B cell (primary cell): ENCODE data around the gene P3H3. TPM values are rescaled to one million over a fixed set of nuclear protein-coding genes. Genes with fewer than 3 reads are reported as not detected.

Source experiments
- ATAC-seq: fragments of 200-7000 bp; cut with Tn5 transposase; one replicate; pipeline ENCODE4 v1.10.0; 2021; ENCODE audit warnings: low read depth, mild to moderate bottlenecking, moderate number of reproducible peaks, moderate library complexity
- CTCF ChIA-PET: fragments of 350-600 bp; sonication (Branson Sonifier 250); formaldehyde crosslinking; loops from one replicate; lab custom pipeline; 2021; ENCODE audit warnings: antibody characterized with exemption, inconsistent platforms; lab: Charles Lee
- POLR2A ChIA-PET: fragments of 350-600 bp; sonication (Branson Sonifier 250); formaldehyde crosslinking; loops from one replicate; lab custom pipeline; 2021; ENCODE audit warnings: antibody characterized with exemption; lab: Charles Lee
- DNase-seq: peaks from one replicate; pipeline ENCODE4 v3.0.0; 2013
- H2AFZ ChIP-seq: 2 replicates; pipeline ENCODE4 v1.6.1; 2012; ENCODE audit warnings: mild to moderate bottlenecking, low read depth, low read length; ENCODE audit not compliant: insufficient read depth, poor library complexity, severe bottlenecking
- H3K27ac ChIP-seq, 2 donors: 1 replicate in 1 of 2; 2 replicates in 1 of 2; pipeline ENCODE4 v1.5.1; 2012 to 2013; ENCODE audit warnings: low read length in 2 of 2, mild to moderate bottlenecking in 2 of 2, moderate library complexity in 1 of 2
- H3K27me3 ChIP-seq, 4 experiments: fragments of 200-600 bp in 1 of 4; sonication (generic) in 1 of 4; replicated peaks in 1 of 4; 1 replicate in 2 of 4; 2 replicates in 2 of 4; pipeline versions ENCODE4 v1.6.1 to v1.7.0; 2013 to 2016; ENCODE audit warnings: low read length in 3 of 4, mild to moderate bottlenecking in 2 of 4, mixed read lengths in 1 of 4, moderate library complexity in 1 of 4; ENCODE audit not compliant: insufficient read depth in 4 of 4, control insufficient read depth in 3 of 4; ENCODE audit errors: control extremely low read depth in 1 of 4
- H3K36me3 ChIP-seq, 2 experiments: replicated peaks in 1 of 2; 1 replicate in 1 of 2; 2 replicates in 1 of 2; pipeline versions ENCODE4 v1.6.1 to v1.7.1; 2013; ENCODE audit warnings: low read length in 1 of 2; ENCODE audit not compliant: insufficient read depth in 2 of 2, control insufficient read depth in 1 of 2; ENCODE audit errors: control extremely low read depth in 1 of 2, extremely low read depth in 1 of 2
- H3K4me1 ChIP-seq, 2 donors: fragments of 200-600 bp in 1 of 2; sonication (generic) in 1 of 2; 1 replicate in 1 of 2; 2 replicates in 1 of 2; pipeline versions ENCODE4 v1.5.1 to v1.6.1; 2013 to 2017; ENCODE audit warnings: low read length in 2 of 2; ENCODE audit not compliant: control insufficient read depth in 2 of 2, insufficient read depth in 2 of 2
- H3K4me2 ChIP-seq: replicated peaks from 2 replicates; pipeline ENCODE3; 2012; ENCODE audit warnings: mild to moderate bottlenecking, low read depth, low read length; ENCODE audit not compliant: poor library complexity, severe bottlenecking
- H3K4me3 ChIP-seq, 5 experiments: fragments of 200-600 bp in 1 of 5; sonication (generic) in 1 of 5; 1 replicate in 3 of 5; 2 replicates in 2 of 5; pipeline versions ENCODE4 v1.5.1 to v1.7.0; 2011 to 2016; ENCODE audit warnings: low read length in 4 of 5, mild to moderate bottlenecking in 4 of 5, low read depth in 2 of 5, control low read depth in 1 of 5, moderate library complexity in 1 of 5; ENCODE audit not compliant: insufficient read depth in 1 of 5; ENCODE audit errors: control extremely low read depth in 1 of 5, extremely low read depth in 1 of 5
- H3K79me2 ChIP-seq: fragments of 200-600 bp; sonication (generic); one replicate; pipeline ENCODE4 v1.6.0; 2016; ENCODE audit warnings: low read length; ENCODE audit not compliant: control insufficient read depth, insufficient read depth
- H3K9ac ChIP-seq: fragments of 200-600 bp; sonication (generic); 2 replicates; pipeline ENCODE4 v1.6.1; 2017; ENCODE audit warnings: mild to moderate bottlenecking, low read length, moderate library complexity
- H3K9me3 ChIP-seq, 3 donors: one replicate each; pipeline versions ENCODE4 v1.6.1 to v1.7.1; 2013; ENCODE audit warnings: low read length in 2 of 3; ENCODE audit not compliant: control insufficient read depth in 2 of 3, insufficient read depth in 1 of 3; ENCODE audit errors: control extremely low read depth in 1 of 3
- H4K20me1 ChIP-seq: 2 replicates; pipeline ENCODE4 v1.6.0; 2012; ENCODE audit warnings: mild to moderate bottlenecking, low read length; ENCODE audit not compliant: insufficient read depth, control insufficient read depth, poor library complexity, severe bottlenecking
- H3K27ac Mint-ChIP-seq: one replicate; pipeline ENCODE4 v1.8.0; 2021; ENCODE audit warnings: mixed read lengths
- H3K27me3 Mint-ChIP-seq: one replicate; pipeline ENCODE4 v1.8.0; 2021; ENCODE audit warnings: mixed read lengths
- H3K4me1 Mint-ChIP-seq: one replicate; pipeline ENCODE4 v1.8.0; 2021; ENCODE audit warnings: mixed read lengths
- H3K4me3 Mint-ChIP-seq: one replicate; pipeline ENCODE4 v1.8.0; 2021; ENCODE audit warnings: mixed read lengths
- H3K9me3 Mint-ChIP-seq: one replicate; pipeline ENCODE4 v1.8.0; 2022; ENCODE audit warnings: mixed read lengths; ENCODE audit not compliant: insufficient read depth
- EZH2 ChIP-seq: IDR thresholded peaks from 2 replicates; pipeline ENCODE4 v1.6.1; 2012; ENCODE audit warnings: borderline replicate concordance, low read depth, mild to moderate bottlenecking, moderate library complexity, low read length; ENCODE audit not compliant: insufficient read depth, poor library complexity, severe bottlenecking
- WGBS: methylation state at CpG from one replicate; pipeline ENCODE4 v1.1.5; 2013; ENCODE audit warnings: missing lambda C conversion rate; ENCODE audit not compliant: insufficient coverage; 5-methylcytosine and 5-hydroxymethylcytosine counted together
- intact Hi-C: fragments of 100-400 bp; cut with micrococcal nuclease; formaldehyde crosslinking; loops from one replicate; pipeline ENCODE4 v1.10.0; 2022
- polyA plus RNA-seq: library from polyadenylated mRNA; depleted of rRNA; stranded (reverse); fragments of >200 nt; gene quantifications from 2 replicates; pipeline ENCODE4 v1.2.3, GENCODE V29; 2012
- total RNA-seq, 2 donors: library from RNA; stranded (reverse); fragments of 120-200 nt in 1 of 2; gene quantifications; 1 replicate in 1 of 2; 2 replicates in 1 of 2; pipeline versions ENCODE4 v1.2.3 to v1.2.4, GENCODE V29; 2013 to 2022
- TF ChIP-seq, protein P1 (sequence below): fragments of 200-600 bp; IDR thresholded peaks from one replicate; pipeline ENCODE4 v1.8.0; 2022; ENCODE audit warnings: antibody characterized with exemption, mild to moderate bottlenecking

Gene P3H3
- total and polyA plus RNA-seq, 2 donors (not counting 1 experiment from before 2014, with no cell fraction given): 0.09 TPM; not detected in 1

DNA sequence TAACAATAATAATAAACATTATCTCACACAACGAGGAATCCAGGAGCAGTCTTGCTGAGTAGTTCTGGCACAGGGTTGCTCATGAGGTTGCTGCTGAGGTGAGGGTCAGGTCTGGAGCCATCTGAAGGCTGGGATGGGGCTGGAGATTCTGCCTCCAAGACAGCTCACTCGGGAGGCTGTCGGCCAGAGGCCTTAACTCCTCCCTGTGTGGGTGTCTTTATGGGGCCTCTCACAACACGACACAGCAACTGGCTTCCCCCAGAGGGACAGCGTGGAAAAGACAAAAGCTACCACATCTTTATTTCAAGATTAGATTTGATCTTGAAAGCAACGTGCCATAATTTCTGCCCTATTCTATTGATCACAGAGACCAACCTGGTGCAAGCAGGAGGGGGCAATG, 46.1 kb upstream of the P3H3 start:
- POLR2A ChIA-PET: interaction anchor here (0.6 kb wide), 2 partner anchors 21 to 76 kb away, joined by 4 to 7 read pairs; no protein-coding TSS in a partner anchor
- Histone ChIP-seq H3K27me3 (peaks cover 0 to 13% (median 6%) of the 10 kb centered on the region in 4 experiments), H3K79me2 (no peaks in the 10 kb centered on the region), H3K4me1 (peaks cover 7 to 14% of the 10 kb centered on the region in 2 donors), H3K4me3 (no peak overlapping the region), H3K27ac (no peak overlapping the region), H2AFZ (no peak overlapping the region), H4K20me1 (no peaks in the 10 kb centered on the region), H3K9me3 (no peaks in the 10 kb centered on the region), H3K9ac (no peak overlapping the region), H3K4me2 (no peak overlapping the region), H3K36me3 (no peaks in the 10 kb centered on the region)
- ATAC-seq: no peak
- H3K9me3 Mint-ChIP-seq: no peaks in the 10 kb centered on the region
- WGBS: 81% methylated on average over 3 of the region's 6 CpGs
- DNase-seq: no peak
- TF ChIP-seq, protein P1, sequence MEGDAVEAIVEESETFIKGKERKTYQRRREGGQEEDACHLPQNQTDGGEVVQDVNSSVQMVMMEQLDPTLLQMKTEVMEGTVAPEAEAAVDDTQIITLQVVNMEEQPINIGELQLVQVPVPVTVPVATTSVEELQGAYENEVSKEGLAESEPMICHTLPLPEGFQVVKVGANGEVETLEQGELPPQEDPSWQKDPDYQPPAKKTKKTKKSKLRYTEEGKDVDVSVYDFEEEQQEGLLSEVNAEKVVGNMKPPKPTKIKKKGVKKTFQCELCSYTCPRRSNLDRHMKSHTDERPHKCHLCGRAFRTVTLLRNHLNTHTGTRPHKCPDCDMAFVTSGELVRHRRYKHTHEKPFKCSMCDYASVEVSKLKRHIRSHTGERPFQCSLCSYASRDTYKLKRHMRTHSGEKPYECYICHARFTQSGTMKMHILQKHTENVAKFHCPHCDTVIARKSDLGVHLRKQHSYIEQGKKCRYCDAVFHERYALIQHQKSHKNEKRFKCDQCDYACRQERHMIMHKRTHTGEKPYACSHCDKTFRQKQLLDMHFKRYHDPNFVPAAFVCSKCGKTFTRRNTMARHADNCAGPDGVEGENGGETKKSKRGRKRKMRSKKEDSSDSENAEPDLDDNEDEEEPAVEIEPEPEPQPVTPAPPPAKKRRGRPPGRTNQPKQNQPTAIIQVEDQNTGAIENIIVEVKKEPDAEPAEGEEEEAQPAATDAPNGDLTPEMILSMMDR: no peak
- no peak for TF ChIP-seq EZH2
- CTCF ChIA-PET: interaction anchor here (0.8 to 7.8 kb wide), 3 partner anchors 15 to 45 kb away, joined by 3 to 109 read pairs (median 6); partner anchors contain the start of gene MLF2
- peaks cover 13% of the 10 kb centered on the region for H3K27me3 Mint-ChIP-seq
- no peak overlapping the region for H3K4me3 Mint-ChIP-seq
- H3K4me1 Mint-ChIP-seq: peaks cover 9% of the 10 kb centered on the region
- intact Hi-C loops: no loop called here
- H3K27ac Mint-ChIP-seq: no peak overlapping the region

DNA sequence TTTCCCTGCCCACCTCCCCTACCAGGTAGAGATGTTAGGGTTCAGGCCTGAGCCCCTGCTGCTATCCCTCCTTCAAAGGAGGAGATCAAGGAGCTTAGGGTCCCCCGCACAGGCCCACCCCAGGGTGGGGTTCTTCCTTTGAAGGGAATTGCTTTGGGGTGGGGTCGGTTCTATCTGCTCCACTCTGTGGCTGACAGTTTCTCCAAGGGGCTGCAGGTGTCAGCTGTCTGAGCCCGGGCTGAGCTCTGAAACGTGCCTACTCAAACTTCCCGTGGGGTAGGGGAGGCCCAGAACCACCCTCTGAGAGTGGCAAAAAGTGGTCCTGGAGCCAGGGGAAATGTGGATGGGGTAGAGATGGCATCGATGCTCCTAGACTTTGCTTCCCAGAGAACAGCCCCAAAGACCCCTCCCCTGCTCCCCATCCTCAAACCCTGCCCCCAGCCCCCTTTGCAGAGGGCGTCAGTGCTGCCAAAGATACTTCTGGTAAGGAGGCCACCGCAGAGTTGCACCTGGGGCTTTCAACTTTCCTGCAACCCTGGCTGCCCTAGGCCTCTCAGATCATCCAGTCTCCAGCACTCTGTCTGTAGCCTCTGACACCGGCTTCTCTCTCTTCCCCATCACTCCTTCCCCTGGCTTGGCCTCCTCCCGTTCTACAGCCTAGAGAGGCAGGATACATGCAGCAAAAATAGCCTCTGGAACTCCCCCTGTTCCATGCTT, 45.2 kb upstream of the P3H3 start:
- ChIA-PET CTCF (interaction anchor here (0.8 to 7.8 kb wide), 5 partner anchors 9 to 46 kb away, joined by 3 to 109 read pairs (median 4); partner anchors contain the start of gene MLF2), POLR2A (interaction anchor here (0.6 kb wide), 1 partner anchor 77 kb away, joined by 4 read pairs; no protein-coding TSS in a partner anchor)
- H3K27ac ChIP-seq: no peak overlapping the region
- DNase-seq (no peak), ATAC-seq (no peak)
- no peak overlapping the region for H3K4me2 ChIP-seq
- H3K36me3 ChIP-seq: no peaks in the 10 kb centered on the region
- Mint-ChIP-seq H3K4me1 (peaks cover 9% of the 10 kb centered on the region), H3K27me3 (peaks cover 9% of the 10 kb centered on the region), H3K27ac (no peak overlapping the region), H3K4me3 (no peak overlapping the region), H3K9me3 (no peaks in the 10 kb centered on the region)
- H3K79me2 ChIP-seq: no peaks in the 10 kb centered on the region
- intact Hi-C loops: no loop called here
- no peaks in the 10 kb centered on the region for H3K9me3 ChIP-seq
- H3K4me3 ChIP-seq: no peak overlapping the region
- WGBS: 34% methylated on average over 6 of the region's 10 CpGs
- no peak overlapping the region for H2AFZ ChIP-seq
- peaks cover 0 to 6% (median 2%) of the 10 kb centered on the region in 4 experiments for H3K27me3 ChIP-seq
- H3K9ac ChIP-seq: no peak overlapping the region
- no peak for TF ChIP-seq EZH2
- TF ChIP-seq, protein P1: no peak
- peaks cover 7 to 12% of the 10 kb centered on the region in 2 donors for H3K4me1 ChIP-seq
- H4K20me1 ChIP-seq: no peaks in the 10 kb centered on the region
